GM18951 (cell line): ENCODE results near the gene CSTA.

Experiments
- POLR2A ChIP-seq: IDR thresholded peaks from 4 replicates; pipeline ENCODE4 v1.6.1; 2011; ENCODE audit warnings: mild to moderate bottlenecking; ENCODE audit not compliant: insufficient read length, insufficient read depth; ENCODE audit errors: extremely low read depth
- in situ Hi-C: fragments of 300-500 bp; cut with MboI; formaldehyde crosslinking; loops from one replicate; pipeline ENCODE4 v1.12.0; 2022; ENCODE audit warnings: low sequenced_read_pairs, mixed read lengths, inconsistent platforms; ENCODE audit not compliant: unreplicated experiment

The CSTA gene

GRCh38 chr3:122307094-122307687 lies 17.9 kb upstream of the CSTA start:
- no peak for TF ChIP-seq POLR2A
- in situ Hi-C loops: no loop called here

GRCh38 chr3:122307976-122308375 lies 17.1 kb upstream of the CSTA start:
- TF ChIP-seq POLR2A: no peak

GRCh38 chr3:122310361-122310760 lies 14.7 kb upstream of the CSTA start:
- TF ChIP-seq POLR2A: no peak
- in situ Hi-C loops: no loop called here

More at GRCh38 chr3:122307976-122308375, 17.1 kb upstream of the CSTA start:
- in situ Hi-C loops: no loop called here

- in situ Hi-C loops: no loop called here
- no peak for TF ChIP-seq POLR2A
These were observed 12.2 kb upstream of the CSTA start for GRCh38 chr3:122312826-122313225.

GRCh38 chr3:122313281-122313680 lies 11.8 kb upstream of the CSTA start:
- in situ Hi-C loops: no loop called here
- no peak for TF ChIP-seq POLR2A

GRCh38 chr3:122314228-122314876 lies 10.7 kb upstream of the CSTA start:
- TF ChIP-seq POLR2A: no peak
- in situ Hi-C loops: no loop called here

- in situ Hi-C loops: no loop called here
- no peak for TF ChIP-seq POLR2A
These were observed 9.4 kb upstream of the CSTA start for GRCh38 chr3:122315619-122316018.

- in situ Hi-C loops: no loop called here
- no peak for TF ChIP-seq POLR2A
These were observed 8.7 kb upstream of the CSTA start for GRCh38 chr3:122316368-122316767.

- no peak for TF ChIP-seq POLR2A
- in situ Hi-C loops: no loop called here
These were observed 6.4 kb upstream of the CSTA start for GRCh38 chr3:122318620-122319019.

- TF ChIP-seq POLR2A: no peak
- in situ Hi-C loops: no loop called here
These were observed 2.7 kb upstream of the CSTA start for GRCh38 chr3:122322095-122323075.

GRCh38 chr3:122325769-122326168 lies 721 bp downstream of the CSTA start:
- TF ChIP-seq POLR2A: no peak
- in situ Hi-C loops: no loop called here

- in situ Hi-C loops: no loop called here
- TF ChIP-seq POLR2A: no peak
These were observed 6.8 kb downstream of the CSTA start for GRCh38 chr3:122331886-122332285.

- no peak for TF ChIP-seq POLR2A
- in situ Hi-C loops: no loop called here
These were observed 7.5 kb downstream of the CSTA start for GRCh38 chr3:122332551-122332950.
